ENCODE results near the gene SGIP1.

- TF ChIP-seq CTCF (IDR thresholded peaks at IDR 0.05) (no peak), ZFX (IDR thresholded peaks at IDR 0.05; ENCODE audit: borderline replicate concordance) (no peak)
Measured at GRCh38 chr1:66585002-66585401, 51.0 kb downstream of the SGIP1 start.

Measured in 22Rv1 (cell line).